ENCODE results near the gene IMPG2. TPM values are rescaled to one million over a fixed set of nuclear protein-coding genes. Genes with fewer than 3 reads are reported as not detected.

IMPG2 gene
- total RNA-seq, 1 donor from 2014 or later, result 0.14 TPM

DNA sequence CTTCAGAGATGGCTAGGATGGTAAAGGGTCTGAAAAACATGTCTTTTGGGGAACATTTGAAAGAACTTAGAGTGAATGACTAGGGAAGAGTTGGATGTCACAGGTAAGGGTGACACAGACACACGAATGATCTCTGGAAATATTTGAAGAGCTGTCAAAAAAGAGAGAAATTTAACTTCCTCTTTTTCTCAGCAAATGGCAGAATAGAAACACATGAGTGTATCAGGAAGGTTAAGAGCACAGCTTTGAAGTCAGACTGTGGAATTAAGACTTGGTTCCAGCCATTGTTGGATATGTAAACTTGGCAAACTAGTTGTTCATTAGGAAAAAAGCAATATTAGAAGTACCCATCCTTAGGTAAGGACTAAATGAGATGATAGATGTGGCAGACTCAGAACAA, 117.7 kb downstream of the IMPG2 start:
- ATAC-seq (no peak), DNase-seq (ENCODE audit: missing footprints) (no peak)
- intact Hi-C loops (cut with DNase I), result no loop called here

DNA sequence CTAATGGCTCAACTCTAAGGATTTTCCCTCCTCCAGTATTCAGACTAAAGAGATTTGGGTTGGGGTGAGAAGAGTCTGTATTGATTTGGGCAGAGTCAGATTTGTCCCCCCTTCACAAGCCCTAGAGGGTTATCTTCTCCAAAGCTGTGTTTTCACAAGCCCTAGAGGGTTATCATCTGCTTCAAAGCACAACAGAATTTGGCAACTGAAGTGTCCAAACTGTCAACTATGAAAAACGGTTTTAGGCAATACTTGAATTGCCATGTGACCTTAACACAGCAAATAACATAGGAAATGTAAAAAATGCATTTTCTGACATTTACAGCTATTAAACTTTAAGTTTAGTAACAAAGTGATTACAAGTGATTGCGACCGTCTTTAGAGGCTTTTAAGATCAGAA, 119.9 kb downstream of the IMPG2 start:
- intact Hi-C loops (cut with DNase I), result no loop called here
- ATAC-seq, result peak; percentile 32

GRCh38 chr3:101195951-101196713, 124.2 kb downstream of the IMPG2 start:
- ATAC-seq, result peak; percentile 80
- intact Hi-C loops (cut with DNase I), result loop anchor here (1.0 to 5.0 kb wide), 3 partner anchors 126 to 1364 kb away; no protein-coding TSS in a partner anchor
- DNase-seq (ENCODE audit: missing footprints), result no peak

More for the DNA sequence above, 119.9 kb downstream of the IMPG2 start:
- no peak for DNase-seq (ENCODE audit: missing footprints)

- intact Hi-C loops (cut with DNase I), result no loop called here
- no peak for ATAC-seq
- DNase-seq (ENCODE audit: missing footprints), result no peak
Observed at GRCh38 chr3:101194392-101194791, 126.0 kb downstream of the IMPG2 start.

- intact Hi-C loops (cut with DNase I), result no loop called here
- DNase-seq (ENCODE audit: missing footprints) (no peak), ATAC-seq (no peak)
Observed at GRCh38 chr3:101193957-101194356, 126.4 kb downstream of the IMPG2 start.

DNA sequence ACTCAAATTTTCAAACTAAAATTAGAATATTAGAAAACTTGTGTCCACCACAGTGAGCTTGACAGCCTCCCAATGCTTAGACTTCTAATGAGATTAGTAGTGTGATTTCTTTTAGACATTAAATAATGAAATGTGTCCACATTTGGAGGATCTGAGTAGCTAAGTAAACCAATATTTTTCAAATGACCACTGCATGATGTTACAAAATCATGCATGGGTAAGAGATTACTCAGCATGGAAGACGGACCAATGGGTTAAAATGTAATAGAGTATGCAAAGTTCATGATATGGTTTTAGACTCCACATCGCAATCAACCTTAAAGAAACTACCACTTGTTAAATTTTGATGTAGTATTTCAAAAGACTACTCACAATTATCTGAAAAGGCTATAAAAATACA, 130.6 kb downstream of the IMPG2 start:
- no peak for DNase-seq (ENCODE audit: missing footprints)
- intact Hi-C loops (cut with DNase I), result no loop called here
- ATAC-seq, result no peak

DNA sequence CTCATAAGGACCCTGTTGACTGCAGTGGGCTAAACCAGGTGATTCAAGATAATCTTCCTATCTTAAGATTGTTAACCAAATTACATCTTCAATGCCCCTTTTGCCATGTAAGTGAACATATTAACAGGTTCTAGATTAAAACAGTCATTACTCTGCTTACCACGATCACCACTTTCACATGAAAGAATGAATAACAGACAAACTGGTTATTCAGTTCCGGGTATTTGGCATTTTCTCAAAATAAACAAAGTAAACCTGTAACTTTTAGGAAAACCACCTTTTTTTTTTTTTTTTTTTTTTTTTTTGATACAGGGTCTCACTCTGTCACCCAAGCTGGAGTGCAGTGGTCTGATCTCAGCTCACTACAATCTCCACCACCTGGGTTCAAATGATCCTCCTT, 131.2 kb downstream of the IMPG2 start:
- DNase-seq (ENCODE audit: missing footprints) (no peak), ATAC-seq (no peak)
- intact Hi-C loops (cut with DNase I), result no loop called here

DNA sequence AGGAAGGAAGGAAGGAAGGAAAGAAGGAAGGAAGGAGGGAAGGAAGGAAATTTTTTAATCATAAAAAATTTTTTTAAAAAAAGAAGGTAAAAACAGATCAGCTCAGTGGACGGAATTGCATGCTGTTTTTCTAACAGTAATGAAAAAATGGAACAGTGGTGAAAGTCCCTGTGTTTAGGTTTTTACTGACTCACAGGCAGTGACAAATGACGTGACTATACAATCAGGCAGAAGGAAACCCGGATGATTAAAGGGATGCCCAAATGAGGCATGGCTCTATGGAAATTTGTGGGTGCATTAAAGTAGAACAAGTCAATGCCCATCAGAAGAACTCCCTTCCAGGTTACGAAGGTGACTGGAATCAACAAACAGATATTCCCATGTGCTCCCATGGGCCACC, 135.0 kb downstream of the IMPG2 start:
- ATAC-seq (no peak), DNase-seq (ENCODE audit: missing footprints) (no peak)
- intact Hi-C loops (cut with DNase I), result no loop called here

GRCh38 chr3:101184111-101184510, 136.3 kb downstream of the IMPG2 start:
- intact Hi-C loops (cut with DNase I), result no loop called here
- peak; percentile 67 for ATAC-seq
- no peak for DNase-seq (ENCODE audit: missing footprints)

GRCh38 chr3:101183151-101183550, 137.2 kb downstream of the IMPG2 start:
- intact Hi-C loops (cut with DNase I), result no loop called here
- DNase-seq (ENCODE audit: missing footprints) (no peak), ATAC-seq (no peak)

- intact Hi-C loops (cut with DNase I), result no loop called here
- no peak for DNase-seq (ENCODE audit: missing footprints)
- ATAC-seq, result no peak
Observed at GRCh38 chr3:101182734-101183133, 137.6 kb downstream of the IMPG2 start.

GRCh38 chr3:101181801-101182200, 138.6 kb downstream of the IMPG2 start:
- intact Hi-C loops (cut with DNase I), result no loop called here
- DNase-seq (ENCODE audit: missing footprints), result no peak
- no peak for ATAC-seq

DNA sequence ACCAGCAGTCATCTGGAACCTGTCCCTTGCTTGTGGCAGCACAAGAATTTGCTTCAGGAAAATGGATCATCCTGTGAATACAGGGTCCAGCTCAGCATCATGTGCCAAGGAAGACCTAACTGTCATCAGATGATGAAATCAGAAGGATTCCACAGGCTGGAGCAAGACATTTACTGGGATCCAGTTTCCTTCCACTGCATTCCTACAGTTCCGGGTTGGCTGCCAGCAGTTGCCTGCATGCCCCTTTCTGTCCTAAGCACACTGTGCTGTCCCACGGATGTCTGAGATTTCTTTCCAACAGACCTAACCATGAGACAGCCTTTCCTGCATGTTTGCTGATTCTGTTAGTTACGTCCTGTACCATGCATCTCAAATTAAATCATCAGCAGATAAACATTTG, 140.7 kb downstream of the IMPG2 start:
- intact Hi-C loops (cut with DNase I), result no loop called here
- DNase-seq (ENCODE audit: missing footprints) (no peak), ATAC-seq (peak; percentile 26)

DNA sequence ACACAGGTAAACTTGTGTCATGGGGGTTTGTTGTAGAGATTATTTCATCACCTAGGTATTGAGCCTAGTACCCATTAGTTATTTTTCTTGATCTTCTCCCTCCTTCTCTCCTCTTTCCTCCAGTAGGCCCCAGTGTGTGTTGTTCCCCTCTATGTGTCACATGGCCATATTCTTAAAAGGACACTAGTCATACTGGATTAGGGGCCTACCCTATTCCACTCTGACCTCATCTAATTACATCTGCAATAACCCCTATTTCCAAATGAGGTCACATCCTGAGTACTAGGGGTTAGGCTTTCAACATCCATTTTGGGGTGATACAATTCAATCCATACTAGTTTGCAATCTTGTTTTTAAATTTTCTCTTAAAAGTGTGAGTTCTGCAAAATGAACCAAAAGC, 142.8 kb downstream of the IMPG2 start:
- no peak for ATAC-seq
- DNase-seq (ENCODE audit: missing footprints), result no peak
- intact Hi-C loops (cut with DNase I), result no loop called here

Other genes starting within 250 kb of the IMPG2 start
- gene SENP7, start 192.6 kb upstream of the IMPG2 start, total RNA-seq, result 10.3 TPM
- 29.1 TPM for gene TRMT10C, start 241.3 kb upstream of the IMPG2 start, total RNA-seq

Measured in Right ventricle myocardium inferior (tissue), 1 donor.